HFF-Myc (cell line): Measurements from ENCODE around the gene MYLK.
A peak's percentile ranks its signal among the peaks of the same experiment; 100 is the strongest.

ENCODE experiments used
- DNase-seq: peaks from one replicate; pipeline ENCODE4 v3.0.0-alpha.2; 2011; ENCODE audit warnings: low read depth; ENCODE audit errors: extremely low read depth
- H3K4me3 ChIP-seq: replicated peaks from 2 replicates; pipeline ENCODE4 v1.5.1; 2011; ENCODE audit warnings: low read depth, mild to moderate bottlenecking, control low read depth, low read length
- TF ChIP-seq, protein P1 (sequence below): IDR thresholded peaks from 2 replicates; pipeline ENCODE4 v1.5.1; 2012; ENCODE audit warnings: mild to moderate bottlenecking, low read depth, low read length, control low read depth; ENCODE audit errors: missing control alignments

MYLK gene

DNA sequence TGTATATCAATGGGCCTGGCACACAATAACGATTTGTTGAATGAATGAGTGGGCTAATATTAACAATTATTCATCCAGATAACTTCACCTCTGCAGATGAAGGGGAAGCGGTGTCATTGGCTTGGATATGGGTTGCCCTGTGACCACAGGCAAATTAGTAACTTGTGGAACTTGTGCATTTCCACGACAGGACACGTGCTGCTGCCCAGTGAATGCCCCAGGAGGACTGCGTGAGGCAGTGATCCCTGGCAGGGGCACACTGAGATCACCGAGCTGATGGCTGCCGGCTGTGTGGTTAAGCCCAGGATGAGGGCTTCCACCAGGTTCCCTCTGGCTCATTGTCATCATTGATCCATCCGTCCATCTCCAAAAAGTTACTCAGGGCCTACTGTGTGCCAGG is 215.2 kb downstream of the MYLK start:
- TF ChIP-seq, protein P1, sequence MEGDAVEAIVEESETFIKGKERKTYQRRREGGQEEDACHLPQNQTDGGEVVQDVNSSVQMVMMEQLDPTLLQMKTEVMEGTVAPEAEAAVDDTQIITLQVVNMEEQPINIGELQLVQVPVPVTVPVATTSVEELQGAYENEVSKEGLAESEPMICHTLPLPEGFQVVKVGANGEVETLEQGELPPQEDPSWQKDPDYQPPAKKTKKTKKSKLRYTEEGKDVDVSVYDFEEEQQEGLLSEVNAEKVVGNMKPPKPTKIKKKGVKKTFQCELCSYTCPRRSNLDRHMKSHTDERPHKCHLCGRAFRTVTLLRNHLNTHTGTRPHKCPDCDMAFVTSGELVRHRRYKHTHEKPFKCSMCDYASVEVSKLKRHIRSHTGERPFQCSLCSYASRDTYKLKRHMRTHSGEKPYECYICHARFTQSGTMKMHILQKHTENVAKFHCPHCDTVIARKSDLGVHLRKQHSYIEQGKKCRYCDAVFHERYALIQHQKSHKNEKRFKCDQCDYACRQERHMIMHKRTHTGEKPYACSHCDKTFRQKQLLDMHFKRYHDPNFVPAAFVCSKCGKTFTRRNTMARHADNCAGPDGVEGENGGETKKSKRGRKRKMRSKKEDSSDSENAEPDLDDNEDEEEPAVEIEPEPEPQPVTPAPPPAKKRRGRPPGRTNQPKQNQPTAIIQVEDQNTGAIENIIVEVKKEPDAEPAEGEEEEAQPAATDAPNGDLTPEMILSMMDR: no peak
- DNase-seq: no peak
- no peak overlapping the region for H3K4me3 ChIP-seq

DNA sequence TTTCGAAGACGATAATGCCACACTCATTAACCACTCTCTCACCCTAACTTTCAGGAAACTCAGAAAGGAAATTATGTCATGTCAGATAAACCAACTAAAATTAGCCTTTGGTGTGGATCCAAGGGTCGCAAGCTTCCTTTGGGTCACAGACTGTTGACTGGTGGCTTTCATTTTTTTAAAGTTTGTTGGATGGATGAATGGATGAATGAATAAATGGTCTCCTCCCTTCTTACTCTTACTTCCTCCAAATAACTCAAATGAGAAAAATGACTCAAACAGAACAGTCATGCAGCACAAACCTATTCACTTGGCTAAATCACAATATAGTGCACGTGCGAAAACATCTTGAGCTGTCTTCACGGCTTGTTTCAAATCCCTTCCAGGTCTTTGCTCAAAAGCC is 216.3 kb downstream of the MYLK start:
- DNase-seq: no peak
- TF ChIP-seq, protein P1: no peak
- H3K4me3 ChIP-seq: no peak overlapping the region

DNA sequence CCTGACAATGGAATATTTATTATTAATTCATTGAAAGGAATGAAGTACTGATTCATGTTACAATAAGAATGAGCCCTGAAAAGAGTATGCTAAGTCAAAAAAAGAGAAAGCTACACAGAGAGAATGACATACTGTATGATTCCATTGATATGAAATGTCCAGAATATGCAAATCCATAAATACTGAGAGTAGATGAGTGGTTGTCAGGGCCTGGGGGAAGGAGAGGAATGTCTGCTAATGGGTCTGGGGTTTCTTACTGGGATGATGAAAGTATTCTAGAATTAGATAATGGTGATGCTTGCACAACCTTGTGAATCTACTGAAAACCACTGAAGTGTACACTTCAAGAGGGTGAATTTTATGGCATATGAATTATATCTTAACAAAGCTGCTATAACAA is 219.4 kb downstream of the MYLK start:
- DNase-seq: no peak
- H3K4me3 ChIP-seq: no peak overlapping the region
- TF ChIP-seq, protein P1: no peak

DNA sequence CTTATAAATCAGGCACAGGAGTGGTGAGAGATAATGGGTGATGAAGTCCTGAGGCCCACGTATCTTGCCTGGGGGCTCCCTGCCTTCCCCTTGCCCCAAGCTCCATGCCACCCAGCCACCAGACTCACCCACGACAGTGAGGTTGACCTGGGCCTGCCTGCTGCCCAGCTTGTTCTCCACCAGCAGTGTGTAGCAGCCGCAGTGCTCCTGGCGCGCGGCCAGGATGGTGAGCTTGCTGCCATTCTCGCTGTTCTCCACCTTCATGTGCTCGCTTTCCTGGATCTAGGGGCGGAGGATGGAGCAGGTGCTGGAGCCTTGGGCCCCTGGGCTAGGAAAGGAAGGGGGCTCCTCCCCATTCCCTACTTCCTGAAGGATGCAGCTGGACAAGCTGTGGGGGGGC is 220.2 kb downstream of the MYLK start:
- TF ChIP-seq, protein P1: no peak
- no peak for DNase-seq
- H3K4me3 ChIP-seq: no peak overlapping the region

DNA sequence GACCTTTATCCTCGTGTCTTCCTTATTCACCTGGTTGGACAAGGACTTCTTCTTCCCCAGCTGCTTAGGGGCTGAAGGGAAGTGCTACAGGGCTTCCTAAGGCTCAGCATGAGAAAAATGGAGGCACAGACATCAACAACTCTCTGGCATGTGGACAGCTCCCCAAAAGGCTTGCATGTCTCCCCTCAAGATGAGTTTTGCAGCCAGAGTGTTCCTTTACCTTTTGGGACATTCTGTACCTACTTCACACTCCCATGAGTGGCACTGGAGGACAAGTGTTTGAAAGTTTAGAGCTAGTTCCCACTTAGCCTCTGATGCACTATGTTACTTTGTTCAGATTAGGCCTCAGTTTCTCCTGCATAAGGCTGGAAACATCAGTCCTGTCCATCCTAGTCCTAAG is 222.2 kb downstream of the MYLK start:
- TF ChIP-seq, protein P1: no peak
- H3K4me3 ChIP-seq: no peak overlapping the region

DNA sequence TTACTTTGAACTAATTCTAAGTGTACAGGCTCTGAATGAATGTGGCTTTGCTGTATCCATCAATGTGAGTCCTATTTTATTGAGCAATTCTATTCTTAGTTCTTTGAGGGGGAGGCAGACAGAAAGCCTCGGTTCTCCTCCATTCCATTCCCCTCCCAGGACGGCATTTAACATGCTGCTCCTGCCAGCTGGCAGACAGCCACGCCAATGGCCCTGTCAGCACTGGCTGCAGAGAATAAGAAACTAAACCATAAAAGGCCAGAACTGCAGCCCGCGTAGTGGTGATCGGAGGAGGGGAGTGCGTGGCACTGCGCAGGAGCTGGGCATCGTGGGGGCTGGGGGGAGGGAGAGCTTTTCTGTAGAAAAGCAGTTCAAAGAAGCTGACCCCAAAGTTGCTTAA is 223.2 kb downstream of the MYLK start:
- no peak overlapping the region for H3K4me3 ChIP-seq
- TF ChIP-seq, protein P1: no peak
- DNase-seq: peak; percentile 73

More for the DNA sequence above, 222.2 kb downstream of the MYLK start:
- no peak for DNase-seq

DNA sequence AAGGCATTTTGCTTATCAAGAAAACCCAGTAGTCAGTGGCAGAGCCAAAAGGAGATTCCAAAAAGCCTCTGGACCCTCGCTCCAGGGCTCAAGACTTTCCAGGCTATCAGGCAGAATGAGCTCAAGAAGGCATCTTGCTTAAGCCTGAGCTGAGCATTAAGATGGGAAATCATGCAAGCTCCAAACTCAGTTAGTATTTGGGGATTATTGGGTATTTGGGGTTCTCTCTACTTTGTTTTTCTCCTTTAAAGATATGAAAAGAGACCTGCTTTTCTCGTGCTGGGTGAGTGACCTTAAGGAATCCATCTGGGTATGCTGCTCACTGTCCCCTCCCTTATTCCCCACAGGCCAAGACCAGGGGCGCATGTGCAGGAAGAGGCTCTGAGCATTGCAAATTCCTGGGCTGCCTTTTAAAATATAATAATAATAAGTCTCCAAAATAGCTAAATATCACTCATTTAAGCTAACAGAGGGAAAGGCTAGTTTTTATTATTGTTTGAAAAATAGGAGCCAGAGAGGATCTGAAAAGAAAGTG is 223.9 kb downstream of the MYLK start:
- no peak for DNase-seq
- TF ChIP-seq, protein P1: no peak
- no peak overlapping the region for H3K4me3 ChIP-seq
